Lung (tissue), 12 donors: ENCODE measurements around the gene P2RY6. TPM values are rescaled to one million over a fixed set of nuclear protein-coding genes. Genes with fewer than 3 reads are reported as not detected.

ENCODE experiments used
- ATAC-seq: fragments of 200-7000 bp; cut with Tn5 transposase; one replicate; pipeline ENCODE4 v1.9.1; 2020; ENCODE audit warnings: moderate number of reproducible peaks; ENCODE audit not compliant: insufficient read depth, low FRiP score
- DNase-seq, 3 donors: peaks; one replicate each; pipeline ENCODE4 v3.0.0-alpha.2; 2013 to 2017
- H3K27ac ChIP-seq, 2 donors: one replicate each; pipeline ENCODE4 v1.5.1; 2013; ENCODE audit warnings: mild to moderate bottlenecking in 2 of 2, moderate library complexity in 2 of 2, control low read depth in 1 of 2, inconsistent platforms in 1 of 2, low read depth in 1 of 2, low read length in 1 of 2
- H3K27me3 ChIP-seq, 3 donors: one replicate each; pipeline ENCODE4 v1.5.1; 2013; ENCODE audit warnings: low read length in 2 of 3; ENCODE audit not compliant: control insufficient read depth in 3 of 3, insufficient read depth in 3 of 3
- H3K36me3 ChIP-seq, 4 donors: one replicate each; pipeline ENCODE4 v1.5.1; 2013; ENCODE audit warnings: low read length in 4 of 4, mild to moderate bottlenecking in 1 of 4, moderate library complexity in 1 of 4; ENCODE audit not compliant: control insufficient read depth in 4 of 4, insufficient read depth in 4 of 4
- H3K4me1 ChIP-seq, 5 donors: one replicate each; pipeline ENCODE4 v1.5.1; 2013; ENCODE audit warnings: low read length in 5 of 5, mild to moderate bottlenecking in 2 of 5, moderate library complexity in 1 of 5; ENCODE audit not compliant: control insufficient read depth in 5 of 5, insufficient read depth in 5 of 5
- H3K4me3 ChIP-seq: one replicate; pipeline ENCODE4 v1.5.1; 2013; ENCODE audit warnings: mild to moderate bottlenecking, control low read depth, moderate library complexity
- H3K9ac ChIP-seq, 2 donors: one replicate each; pipeline ENCODE4 v1.5.1; 2013; ENCODE audit warnings: low read length in 2 of 2, control low read depth in 1 of 2; ENCODE audit not compliant: insufficient read depth in 1 of 2
- H3K9me3 ChIP-seq, 4 donors: one replicate each; pipeline ENCODE4 v1.5.1; 2013; ENCODE audit warnings: low read length in 3 of 4, mild to moderate bottlenecking in 1 of 4, moderate library complexity in 1 of 4; ENCODE audit not compliant: control insufficient read depth in 4 of 4, insufficient read depth in 3 of 4
- whole genome bisulfite sequencing, 2 donors: extraction: QIAGEN DNeasy Blood & Tissue Kit; methylation state at CpG; one replicate each; pipeline ENCODE4 v1.1.7; 2013; 5-methylcytosine and 5-hydroxymethylcytosine counted together
- polyA plus RNA-seq, 2 donors: library from polyadenylated mRNA; stranded (reverse); fragments of 200-250 nt; gene quantifications; one replicate each; pipeline ENCODE4 v1.2.1, GENCODE V29; 2013
- total RNA-seq, 2 donors: library from RNA; depleted of rRNA in 1 of 2; stranded (reverse); fragments of >200 nt in 1 of 2; gene quantifications; one replicate each; pipeline ENCODE4 v1.2.1, GENCODE V29; 2014 to 2021
- TF ChIP-seq, protein P1 (sequence below): IDR thresholded peaks from 2 replicates; pipeline ENCODE4 v1.5.1; 2012; ENCODE audit warnings: mild to moderate bottlenecking; ENCODE audit errors: control extremely low read depth, extremely low read depth
- donor health status: control.
- donor health status: control.
- donor health status: Bipolar disorder and iron deficiency.
- donor health status: healthy.
- donor health status: DM: yes; HTN: yes; CAD: no.

The P2RY6 gene
- total and polyA plus RNA-seq, 4 donors = 3.0 to 13.0 (median 3.6) TPM

DNA sequence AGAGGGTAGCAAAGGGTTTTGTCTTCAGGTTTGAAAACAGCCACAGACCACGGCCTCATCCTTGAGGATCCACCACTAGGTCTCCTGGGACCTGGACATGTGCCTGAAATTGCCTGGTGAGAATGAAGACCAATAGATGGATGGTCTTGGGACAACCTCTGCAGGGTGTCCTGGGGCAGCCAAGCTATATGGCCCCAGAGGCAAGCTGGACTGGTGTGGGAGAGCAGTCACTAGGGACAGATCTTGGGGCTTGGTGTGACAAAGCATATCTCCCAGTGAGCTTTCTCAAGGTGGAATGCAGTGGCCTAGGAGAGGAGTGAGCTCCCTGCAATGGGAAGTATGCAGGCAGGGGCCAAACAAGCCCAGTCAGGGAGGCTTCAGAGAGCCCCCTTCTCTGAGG lies 13.6 kb downstream of the P2RY6 start:
- Histone ChIP-seq H3K27me3 (no peaks in the 10 kb centered on the region), H3K4me3 (no peak overlapping the region), H3K9me3 (no peaks in the 10 kb centered on the region), H3K9ac (no peak overlapping the region), H3K4me1 (peaks cover 0 to 14% (median 0%) of the 10 kb centered on the region in 5 donors), H3K27ac (no peak overlapping the region), H3K36me3 (no peaks in the 10 kb centered on the region)
- DNase-seq (no peak), ATAC-seq (no peak)
- TF ChIP-seq, protein P1, sequence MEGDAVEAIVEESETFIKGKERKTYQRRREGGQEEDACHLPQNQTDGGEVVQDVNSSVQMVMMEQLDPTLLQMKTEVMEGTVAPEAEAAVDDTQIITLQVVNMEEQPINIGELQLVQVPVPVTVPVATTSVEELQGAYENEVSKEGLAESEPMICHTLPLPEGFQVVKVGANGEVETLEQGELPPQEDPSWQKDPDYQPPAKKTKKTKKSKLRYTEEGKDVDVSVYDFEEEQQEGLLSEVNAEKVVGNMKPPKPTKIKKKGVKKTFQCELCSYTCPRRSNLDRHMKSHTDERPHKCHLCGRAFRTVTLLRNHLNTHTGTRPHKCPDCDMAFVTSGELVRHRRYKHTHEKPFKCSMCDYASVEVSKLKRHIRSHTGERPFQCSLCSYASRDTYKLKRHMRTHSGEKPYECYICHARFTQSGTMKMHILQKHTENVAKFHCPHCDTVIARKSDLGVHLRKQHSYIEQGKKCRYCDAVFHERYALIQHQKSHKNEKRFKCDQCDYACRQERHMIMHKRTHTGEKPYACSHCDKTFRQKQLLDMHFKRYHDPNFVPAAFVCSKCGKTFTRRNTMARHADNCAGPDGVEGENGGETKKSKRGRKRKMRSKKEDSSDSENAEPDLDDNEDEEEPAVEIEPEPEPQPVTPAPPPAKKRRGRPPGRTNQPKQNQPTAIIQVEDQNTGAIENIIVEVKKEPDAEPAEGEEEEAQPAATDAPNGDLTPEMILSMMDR = no peak
- WGBS, 2 donors = 83 to 96% methylated on average over 1 of the region's 1 CpG

DNA sequence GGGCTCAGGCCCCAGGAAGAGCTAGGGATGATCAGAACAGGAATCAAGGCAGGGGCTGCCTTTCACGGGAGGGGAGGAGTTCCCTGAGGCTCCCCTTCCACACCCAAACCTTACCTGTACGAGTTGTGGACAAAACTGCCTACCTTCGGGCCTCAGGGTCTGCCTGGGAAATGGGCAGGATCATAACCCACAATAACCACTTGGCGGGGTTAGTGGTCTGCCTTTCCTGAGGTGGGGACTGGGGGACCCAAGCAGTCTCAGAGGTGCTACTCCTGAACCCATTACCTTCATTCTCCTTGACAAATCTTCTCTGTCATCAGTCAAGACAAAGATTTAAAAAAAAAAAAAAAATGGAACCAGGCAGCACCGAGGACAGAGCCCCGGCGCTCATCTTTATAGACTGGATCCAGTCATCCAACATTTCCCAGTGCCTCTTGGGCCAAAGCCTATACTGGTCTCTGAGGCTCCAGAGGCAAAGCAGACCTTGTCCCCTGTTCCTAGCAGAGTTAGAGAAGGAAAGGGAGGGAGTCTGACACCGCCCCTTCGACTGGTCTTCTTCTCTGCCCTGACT lies 14.2 kb downstream of the P2RY6 start:
- H3K4me1 ChIP-seq = peaks cover 0 to 14% (median 0%) of the 10 kb centered on the region in 5 donors
- ATAC-seq = no peak
- no peaks in the 10 kb centered on the region for H3K9me3 ChIP-seq
- H3K36me3 ChIP-seq = no peaks in the 10 kb centered on the region
- H3K9ac ChIP-seq = no peak overlapping the region
- H3K27me3 ChIP-seq = no peaks in the 10 kb centered on the region
- no peak overlapping the region for H3K4me3 ChIP-seq
- DNase-seq = no peak
- TF ChIP-seq, protein P1 = no peak
- WGBS, 2 donors = 87 to 90% methylated on average over 9 of the region's 9 CpGs
- no peak overlapping the region for H3K27ac ChIP-seq

DNA sequence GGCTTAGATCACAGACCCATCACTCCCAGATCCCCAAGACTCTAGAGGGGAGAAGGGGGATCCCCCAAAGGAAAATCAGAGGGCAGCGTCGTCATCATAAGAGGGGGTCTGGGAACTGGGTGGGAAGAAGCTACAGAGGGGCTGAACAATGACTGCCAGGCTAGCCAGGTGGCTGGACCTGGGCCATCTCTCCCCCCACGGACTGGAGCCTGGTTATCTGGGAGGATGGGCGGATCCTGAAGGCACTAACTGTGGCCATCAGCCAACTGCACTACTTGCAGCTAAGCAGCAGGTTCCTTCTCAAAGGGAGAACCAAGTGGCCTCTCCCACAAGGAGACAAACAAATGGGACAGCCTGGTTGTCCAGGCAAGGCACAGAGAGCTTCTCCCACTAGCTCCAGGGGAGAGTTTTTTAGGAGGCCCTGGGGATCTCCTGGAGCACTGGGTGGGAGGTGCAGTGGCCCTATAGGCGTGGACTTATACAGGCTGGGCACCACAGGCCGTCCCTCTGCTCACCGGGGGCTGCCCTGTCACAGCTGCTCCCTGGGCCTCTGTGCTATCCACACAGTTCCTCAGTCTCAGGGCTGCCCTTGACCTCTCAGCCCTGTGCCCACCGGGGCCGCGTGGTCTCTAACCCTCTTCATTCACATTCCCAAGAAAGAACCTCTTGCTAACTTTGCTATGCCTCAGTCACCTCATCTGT lies 15.4 kb downstream of the P2RY6 start:
- DNase-seq = peak in 1 of 3 donors; percentile 26

More for the DNA sequence above, 15.4 kb downstream of the P2RY6 start:
- TF ChIP-seq, protein P1 = no peak
- no peaks in the 10 kb centered on the region for H3K9me3 ChIP-seq
- no peak overlapping the region for H3K9ac ChIP-seq
- H3K27me3 ChIP-seq = no peaks in the 10 kb centered on the region
- no peak overlapping the region for H3K4me3 ChIP-seq
- no peak for ATAC-seq
- peaks cover 0 to 14% (median 0%) of the 10 kb centered on the region in 5 donors for H3K4me1 ChIP-seq
- H3K36me3 ChIP-seq = no peaks in the 10 kb centered on the region
- H3K27ac ChIP-seq = peak overlapping the region in 1 of 2 donors; percentile 17
- 69 to 80% methylated on average over 10 of the region's 10 CpGs for WGBS, 2 donors
